Gastrocnemius medialis (tissue), 4 donors: ENCODE results near the gene ATP6V0E2.

Experiments used
- CTCF ChIP-seq, 5 experiments: fragments of 450-650 bp in 3 of 5; fragments of 200-600 bp in 2 of 5; sonication (generic) in 2 of 5; IDR thresholded peaks in 4 of 5; conservative IDR thresholded peaks in 1 of 5; 1 replicate in 4 of 5; 2 replicates in 1 of 5; pipeline ENCODE4 v1.5.1; 2016 to 2019; ENCODE audit warnings: antibody characterized with exemption in 5 of 5, mild to moderate bottlenecking in 3 of 5, moderate library complexity in 3 of 5
- POLR2A ChIP-seq, 2 donors: fragments of 450-650 bp; IDR thresholded peaks; one replicate each; pipeline ENCODE4 v1.6.1; 2017; ENCODE audit warnings: antibody characterized with exemption in 2 of 2, mild to moderate bottlenecking in 2 of 2, moderate library complexity in 2 of 2

GRCh38 chr7:149860821-149861727, 12.7 kb upstream of the ATP6V0E2 start:
- TF ChIP-seq CTCF (IDR thresholded peaks at IDR 0.05 in 4 of 5, conservative IDR thresholded peaks at IDR 0.05 in 1 of 5) (peak in 2 of 5 experiments; percentile 13 to 26), POLR2A (IDR thresholded peaks at IDR 0.05) (no peak)
